ENCODE results near the gene ELL. TPM values are rescaled to one million over a fixed set of nuclear protein-coding genes. Genes with fewer than 3 reads are reported as not detected.
A peak's percentile ranks its signal among the peaks of the same experiment; 100 is the strongest.

Gene ELL
- polyA plus RNA-seq, 1 experiment, result 2.7 TPM

GRCh38 chr19:18480006-18480691 is 41.7 kb downstream of the ELL start:
- CTCF ChIA-PET, result interaction anchor here (0.6 to 1.8 kb wide), 4 partner anchors 9 to 16 kb away, joined by 3 to 4 read pairs (median 3); no protein-coding TSS in a partner anchor
- POLR2A ChIA-PET, result no interaction called here

GRCh38 chr19:18478545-18479311 is 43.1 kb downstream of the ELL start:
- TF ChIP-seq CTCF (IDR thresholded peaks at IDR 0.05; ENCODE audit: low read depth, low read length), result no peak
- Histone ChIP-seq H3K27ac (ENCODE audit: low read depth, low read length) (peak overlapping the region; percentile 87), H3K27me3 (ENCODE audit: control insufficient read depth, insufficient read depth, low read length) (no peaks in the 10 kb centered on the region), H3K4me3 (ENCODE audit: low read depth, low read length) (no peak overlapping the region), H3K9me3 (ENCODE audit: control insufficient read depth, insufficient read depth, low read length) (no peaks in the 10 kb centered on the region; the same call in 1 of the 2 replicates)
- ChIA-PET CTCF (interaction anchor here (0.7 to 1.0 kb wide), 3 partner anchors 9 to 179 kb away, joined by 3 to 4 read pairs (median 3); no protein-coding TSS in a partner anchor), POLR2A (interaction anchor here (0.7 kb wide), 1 partner anchor 44 kb away, joined by 3 read pairs; no protein-coding TSS in a partner anchor)
- DNase-seq (ENCODE audit: low read depth, low spot score), result peak; percentile 58

More at GRCh38 chr19:18480006-18480691, 41.7 kb downstream of the ELL start:
- Histone ChIP-seq H3K4me3 (ENCODE audit: low read depth, low read length) (no peak overlapping the region), H3K27ac (ENCODE audit: low read depth, low read length) (peak overlapping the region; percentile 87), H3K27me3 (ENCODE audit: control insufficient read depth, insufficient read depth, low read length) (no peaks in the 10 kb centered on the region), H3K9me3 (ENCODE audit: control insufficient read depth, insufficient read depth, low read length) (no peaks in the 10 kb centered on the region; the same call in 1 of the 2 replicates)
- no peak for DNase-seq (ENCODE audit: low read depth, low spot score)
- TF ChIP-seq CTCF (IDR thresholded peaks at IDR 0.05; ENCODE audit: low read depth, low read length), result no peak

- no peak overlapping the region for H3K27ac ChIP-seq (ENCODE audit: low read depth, low read length)
- no peaks in the 10 kb centered on the region; the same call in 1 of the 2 replicates for H3K9me3 ChIP-seq (ENCODE audit: control insufficient read depth, insufficient read depth, low read length)
- no peak for DNase-seq (ENCODE audit: low read depth, low spot score)
- no peaks in the 10 kb centered on the region for H3K27me3 ChIP-seq (ENCODE audit: control insufficient read depth, insufficient read depth, low read length)
- ChIA-PET POLR2A (no interaction called here), CTCF (interaction anchor here (0.7 to 1.0 kb wide), 3 partner anchors 8 to 180 kb away, joined by 3 to 4 read pairs (median 3); no protein-coding TSS in a partner anchor)
- H3K4me3 ChIP-seq (ENCODE audit: low read depth, low read length), result no peak overlapping the region
- TF ChIP-seq CTCF (IDR thresholded peaks at IDR 0.05; ENCODE audit: low read depth, low read length), result no peak
These were observed 43.9 kb downstream of the ELL start for GRCh38 chr19:18477974-18478373.

- Histone ChIP-seq H3K27me3 (ENCODE audit: control insufficient read depth, insufficient read depth, low read length) (no peaks in the 10 kb centered on the region), H3K27ac (ENCODE audit: low read depth, low read length) (no peak overlapping the region), H3K9me3 (ENCODE audit: control insufficient read depth, insufficient read depth, low read length) (no peaks in the 10 kb centered on the region; the same call in 1 of the 2 replicates), H3K4me3 (ENCODE audit: low read depth, low read length) (no peak overlapping the region)
- no peak for TF ChIP-seq CTCF (IDR thresholded peaks at IDR 0.05; ENCODE audit: low read depth, low read length)
- no peak for DNase-seq (ENCODE audit: low read depth, low spot score)
- ChIA-PET CTCF (no interaction called here), POLR2A (no interaction called here)
These were observed 44.7 kb downstream of the ELL start for GRCh38 chr19:18477042-18477779.
